Measurements from ENCODE around the gene VPS72. TPM values are rescaled to one million over a fixed set of nuclear protein-coding genes. Genes with fewer than 3 reads are reported as not detected.

The VPS72 gene
- total RNA-seq, 2 experiments from 2014 or later: 47.4 to 61.0 TPM

DNA sequence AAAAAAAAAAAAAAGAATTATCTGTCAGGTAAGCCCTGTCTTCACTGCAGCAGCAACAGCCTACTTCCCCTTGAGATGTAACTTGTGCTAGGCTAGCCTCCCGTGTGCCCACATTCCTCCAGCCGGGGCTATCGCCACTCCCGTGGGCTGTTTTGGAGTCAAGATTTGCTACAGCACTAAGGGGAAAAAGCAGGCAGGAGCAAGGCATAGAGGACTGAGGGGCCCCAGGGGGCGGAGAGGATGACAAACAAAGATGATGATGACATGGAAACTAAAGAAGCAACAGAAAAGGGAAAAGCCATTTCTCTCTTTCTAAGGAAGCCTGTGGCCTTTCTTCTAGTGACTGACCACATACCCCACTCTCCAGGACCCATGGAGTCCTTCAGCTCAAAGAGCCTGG, 31.7 kb downstream of the VPS72 start:
- DNase-seq: peak; percentile 88
- ChIA-PET POLR2A (interaction anchor here (0.6 to 3.9 kb wide), 9 partner anchors 8 to 98 kb away, joined by 3 to 21 read pairs (median 5); partner anchors contain the start of genes CDC42SE1, GABPB2, LYSMD1 and MLLT11), CTCF (interaction anchor here (0.7 to 9.7 kb wide), 6 partner anchors 9 to 134 kb away, joined by 3 to 298 read pairs (median 8); partner anchors contain the start of genes GABPB2 and SCNM1)
- Mint-ChIP-seq H3K9me3 (no peaks in the 10 kb centered on the region), H3K4me1 (ENCODE audit: low read depth) (peaks cover 56% of the 10 kb centered on the region), H3K27me3 (no peaks in the 10 kb centered on the region), H3K27ac (peak overlapping the region; percentile 98), H3K4me3 (peak overlapping the region; percentile 97), H3K36me3 (ENCODE audit: low read depth) (peaks cover 51% of the 10 kb centered on the region)
- peak; percentile 21 for ATAC-seq
- intact Hi-C loops (cut with micrococcal nuclease): loop anchor here (5.0 kb wide), 1 partner anchor 151 kb away; the partner anchor contains the start of genes MINDY1 and PRUNE1
- TF ChIP-seq, protein P1, sequence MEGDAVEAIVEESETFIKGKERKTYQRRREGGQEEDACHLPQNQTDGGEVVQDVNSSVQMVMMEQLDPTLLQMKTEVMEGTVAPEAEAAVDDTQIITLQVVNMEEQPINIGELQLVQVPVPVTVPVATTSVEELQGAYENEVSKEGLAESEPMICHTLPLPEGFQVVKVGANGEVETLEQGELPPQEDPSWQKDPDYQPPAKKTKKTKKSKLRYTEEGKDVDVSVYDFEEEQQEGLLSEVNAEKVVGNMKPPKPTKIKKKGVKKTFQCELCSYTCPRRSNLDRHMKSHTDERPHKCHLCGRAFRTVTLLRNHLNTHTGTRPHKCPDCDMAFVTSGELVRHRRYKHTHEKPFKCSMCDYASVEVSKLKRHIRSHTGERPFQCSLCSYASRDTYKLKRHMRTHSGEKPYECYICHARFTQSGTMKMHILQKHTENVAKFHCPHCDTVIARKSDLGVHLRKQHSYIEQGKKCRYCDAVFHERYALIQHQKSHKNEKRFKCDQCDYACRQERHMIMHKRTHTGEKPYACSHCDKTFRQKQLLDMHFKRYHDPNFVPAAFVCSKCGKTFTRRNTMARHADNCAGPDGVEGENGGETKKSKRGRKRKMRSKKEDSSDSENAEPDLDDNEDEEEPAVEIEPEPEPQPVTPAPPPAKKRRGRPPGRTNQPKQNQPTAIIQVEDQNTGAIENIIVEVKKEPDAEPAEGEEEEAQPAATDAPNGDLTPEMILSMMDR (IDR thresholded peaks at IDR 0.05): no peak

DNA sequence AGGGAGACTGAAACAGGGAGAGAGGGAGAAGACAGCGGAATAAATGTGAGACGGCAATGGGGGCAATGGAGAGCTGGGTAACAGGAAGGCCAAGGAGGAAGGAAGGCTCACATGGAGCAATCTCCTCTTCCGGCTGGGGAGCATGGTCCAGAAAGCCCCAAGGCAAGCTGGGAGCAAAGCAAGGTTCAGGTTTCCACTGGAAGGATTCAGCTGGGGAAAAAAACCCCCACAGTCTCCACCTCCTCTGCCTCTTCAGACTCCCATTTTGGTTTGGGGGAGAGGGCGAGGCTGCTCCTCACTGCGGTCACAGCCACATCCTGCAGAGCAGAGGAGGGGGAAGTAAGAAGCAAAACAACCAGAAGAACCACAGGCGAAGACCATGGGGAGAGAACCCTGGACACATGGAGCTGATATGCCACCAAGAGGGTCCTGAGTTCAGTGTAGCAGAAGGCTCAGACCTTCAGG, 32.9 kb downstream of the VPS72 start:
- Mint-ChIP-seq H3K4me1 (ENCODE audit: low read depth) (peaks cover 47% of the 10 kb centered on the region), H3K36me3 (ENCODE audit: low read depth) (peaks cover 51% of the 10 kb centered on the region), H3K9me3 (no peaks in the 10 kb centered on the region), H3K27me3 (no peaks in the 10 kb centered on the region), H3K27ac (peak overlapping the region; percentile 98), H3K4me3 (peak overlapping the region; percentile 97)
- intact Hi-C loops (cut with micrococcal nuclease): loop anchor here (5.0 kb wide), 1 partner anchor 150 kb away; the partner anchor contains the start of genes MINDY1 and PRUNE1
- peak; percentile 85 for DNase-seq
- POLR2A ChIA-PET: interaction anchor here (0.6 to 3.9 kb wide), 17 partner anchors 9 to 181 kb away, joined by 3 to 21 read pairs (median 4); partner anchors contain the start of genes C1orf56, CDC42SE1, GABPB2 and LYSMD1
- TF ChIP-seq, protein P1 (IDR thresholded peaks at IDR 0.05): no peak
- CTCF ChIA-PET: interaction anchor here (0.5 to 9.7 kb wide), 34 partner anchors 8 to 200 kb away, joined by 3 to 298 read pairs (median 4); partner anchors contain the start of genes C1orf56, GABPB2, MINDY1 and MLLT11
- ATAC-seq: peak; percentile 31

DNA sequence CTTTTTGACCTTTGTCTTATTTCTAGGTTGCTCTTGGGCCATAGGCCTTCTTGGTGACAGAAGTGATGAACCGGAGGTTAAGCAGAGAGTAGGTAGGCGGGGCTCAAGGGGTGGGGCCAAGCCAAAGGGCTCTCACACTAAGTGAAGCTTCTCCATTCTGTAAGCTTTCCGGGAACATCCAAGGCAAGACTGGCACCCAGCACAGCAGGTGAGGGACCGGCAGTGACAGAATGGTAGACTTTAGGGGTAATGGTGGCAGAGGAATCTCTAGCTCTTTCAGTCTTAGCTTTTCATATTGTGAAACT, 33.5 kb downstream of the VPS72 start, which contains the start of gene TNFAIP8L2:
TNFAIP8L2 (plus strand) TSS at position 135 of the 305 bp plus-strand sequence. CDS start 2,049 bp downstream, outside the sequence.
- ATAC-seq (peak; percentile 82), DNase-seq (peak; percentile 93)
- CTCF ChIA-PET: interaction anchor here (0.5 to 9.7 kb wide), 33 partner anchors 9 to 200 kb away, joined by 3 to 298 read pairs (median 5); partner anchors contain the start of genes C1orf56, GABPB2, MINDY1 and MLLT11
- H3K27me3 Mint-ChIP-seq: no peaks in the 10 kb centered on the region
- POLR2A ChIA-PET: interaction anchor here (0.6 to 3.9 kb wide), 14 partner anchors 10 to 180 kb away, joined by 3 to 21 read pairs (median 4); partner anchors contain the start of genes C1orf56, CDC42SE1, GABPB2 and LYSMD1
- intact Hi-C loops (cut with micrococcal nuclease): loop anchor here (1.0 to 5.0 kb wide), 3 partner anchors 9 to 149 kb away; partner anchors contain the start of genes LYSMD1, MINDY1 and PRUNE1
- TF ChIP-seq, protein P1 (IDR thresholded peaks at IDR 0.05): no peak
- no peaks in the 10 kb centered on the region for H3K9me3 Mint-ChIP-seq
- peaks cover 44% of the 10 kb centered on the region for H3K36me3 Mint-ChIP-seq (ENCODE audit: low read depth)
- peak within 1 kb of the TSS; percentile 97 for H3K4me3 Mint-ChIP-seq
- H3K4me1 Mint-ChIP-seq (ENCODE audit: low read depth): peaks cover 41% of the 10 kb centered on the region
- peak within 1 kb of the TSS; percentile 98 for H3K27ac Mint-ChIP-seq

DNA sequence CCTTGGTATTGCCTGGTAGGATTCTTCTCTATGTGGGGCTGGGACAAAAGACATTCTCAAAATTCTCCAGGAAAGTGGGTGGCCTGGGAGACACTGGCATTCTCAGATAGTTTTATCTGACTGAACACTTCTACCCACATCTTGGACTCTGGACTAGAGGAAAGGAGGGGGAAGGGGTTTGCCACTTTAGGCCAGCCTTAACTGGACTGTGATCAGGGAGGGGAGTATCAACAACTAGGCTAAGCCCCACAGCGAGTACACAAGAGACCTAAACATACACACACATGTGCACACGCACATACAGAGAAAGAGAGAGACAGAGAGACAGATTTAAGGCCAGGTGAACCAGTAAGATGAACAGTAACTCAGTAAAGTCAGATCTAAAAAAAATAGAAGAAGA, 42.3 kb downstream of the VPS72 start:
- POLR2A ChIA-PET: interaction anchor here (0.5 to 5.1 kb wide), 4 partner anchors 9 to 88 kb away, joined by 3 to 21 read pairs (median 4); partner anchors contain the start of genes CDC42SE1, MLLT11 and TNFAIP8L2
- H3K27ac Mint-ChIP-seq: no peak overlapping the region
- TF ChIP-seq, protein P1 (IDR thresholded peaks at IDR 0.05): no peak

More for the DNA sequence above, 42.3 kb downstream of the VPS72 start:
- CTCF ChIA-PET: interaction anchor here (1.4 to 3.3 kb wide), 3 partner anchors 9 to 48 kb away, joined by 3 to 20 read pairs (median 13); partner anchors contain the start of gene TNFAIP8L2
- DNase-seq (no peak), ATAC-seq (no peak)
- H3K27me3 Mint-ChIP-seq: peaks cover 3% of the 10 kb centered on the region
- H3K9me3 Mint-ChIP-seq: no peaks in the 10 kb centered on the region
- peak overlapping the region; percentile 70 for H3K4me3 Mint-ChIP-seq
- intact Hi-C loops (cut with micrococcal nuclease): no loop called here
- H3K4me1 Mint-ChIP-seq (ENCODE audit: low read depth): peaks cover 6% of the 10 kb centered on the region
- H3K36me3 Mint-ChIP-seq (ENCODE audit: low read depth): no peaks in the 10 kb centered on the region
